Tibial nerve (tissue), 4 donors: Measurements from ENCODE around the gene BBS12. TPM values are rescaled to one million over a fixed set of nuclear protein-coding genes. Genes with fewer than 3 reads are reported as not detected.

Experiments
- DNase-seq, 2 donors: peaks; one replicate each; pipeline ENCODE4 v3.0.0-alpha.2; 2019; ENCODE audit warnings: low spot score in 2 of 2
- H3K27ac ChIP-seq, 4 donors: fragments of 200-600 bp; sonication (generic) in 3 of 4; one replicate each; pipeline ENCODE4 v1.5.1; 2017 to 2019; ENCODE audit warnings: mild to moderate bottlenecking in 1 of 4
- H3K27me3 ChIP-seq, 2 donors: fragments of 200-600 bp; sonication (generic) in 1 of 2; one replicate each; pipeline versions ENCODE4 v1.5.1 to v1.6.0; 2017 to 2019
- H3K36me3 ChIP-seq, 3 donors: fragments of 200-600 bp; sonication (generic); one replicate each; pipeline ENCODE4 v1.5.1; 2018 to 2019
- H3K4me1 ChIP-seq, 4 donors: fragments of 200-600 bp; sonication (generic) in 3 of 4; one replicate each; pipeline ENCODE4 v1.5.1; 2017 to 2019
- H3K4me3 ChIP-seq, 4 donors: fragments of 200-600 bp; sonication (generic) in 3 of 4; one replicate each; pipeline ENCODE4 v1.5.1; 2017 to 2019; ENCODE audit warnings: mild to moderate bottlenecking in 1 of 4, moderate library complexity in 1 of 4
- H3K9me3 ChIP-seq, 4 donors: fragments of 200-600 bp; sonication (generic) in 3 of 4; one replicate each; pipeline ENCODE4 v1.5.1; 2017 to 2019
- CTCF ChIP-seq, 5 experiments: fragments of 200-600 bp in 3 of 5; fragments of 450-650 bp in 2 of 5; sonication (generic) in 3 of 5; IDR thresholded peaks; one replicate each; pipeline ENCODE4 v1.5.1; 2016 to 2019; ENCODE audit warnings: antibody characterized with exemption in 5 of 5, mild to moderate bottlenecking in 3 of 5, moderate library complexity in 2 of 5
- EP300 ChIP-seq, 2 donors: sonication (generic); formaldehyde crosslinking; IDR thresholded peaks; one replicate each; pipeline ENCODE4 v1.6.1; 2017; ENCODE audit warnings: antibody characterized with exemption in 2 of 2, mild to moderate bottlenecking in 1 of 2
- POLR2A ChIP-seq, 2 donors: fragments of 450-650 bp; IDR thresholded peaks; one replicate each; pipeline ENCODE4 v1.6.1; 2017; ENCODE audit warnings: antibody characterized with exemption in 2 of 2, mild to moderate bottlenecking in 2 of 2, moderate library complexity in 2 of 2
- WGBS, 2 donors: methylation state at CpG; one replicate each; pipeline ENCODE4 v1.1.5; 2018; 5-methylcytosine and 5-hydroxymethylcytosine counted together
- total RNA-seq, 4 donors: library from RNA; depleted of rRNA; stranded (reverse); fragments of >200 nt; gene quantifications; one replicate each; pipeline ENCODE4 v1.1.0, GENCODE V29; 2016

BBS12 gene
- total RNA-seq, 4 donors from 2014 or later = 2.9 to 6.7 (median 5.3) TPM

DNA sequence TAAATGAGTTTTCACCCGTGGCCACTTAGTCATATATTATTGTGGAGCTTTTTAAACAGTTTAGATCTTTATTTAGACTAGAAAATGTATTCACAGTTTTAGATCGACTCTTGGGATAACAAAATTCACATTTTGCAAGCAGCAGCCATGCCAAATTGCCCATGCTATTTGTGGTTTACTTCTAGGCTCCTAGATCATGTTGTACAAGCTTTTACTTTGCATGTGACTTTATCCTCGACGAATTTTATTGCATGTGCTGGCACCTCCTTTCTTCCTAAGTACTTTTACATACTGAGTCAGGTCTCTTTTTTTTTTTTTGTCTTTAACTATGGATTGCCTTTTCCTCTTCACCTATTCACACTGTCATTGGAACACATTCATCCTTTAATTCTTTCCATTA is 23.2 kb downstream of the BBS12 start:
- TF ChIP-seq EP300 (IDR thresholded peaks at IDR 0.05) = no peak
- no peak for TF ChIP-seq CTCF (IDR thresholded peaks at IDR 0.05)
- TF ChIP-seq POLR2A (IDR thresholded peaks at IDR 0.05) = no peak
- Histone ChIP-seq H3K36me3 (no peaks in the 10 kb centered on the region), H3K27ac (no peak overlapping the region), H3K4me1 (peaks cover 0 to 9% (median 0%) of the 10 kb centered on the region in 4 donors), H3K9me3 (no peaks in the 10 kb centered on the region), H3K4me3 (no peak overlapping the region), H3K27me3 (no peaks in the 10 kb centered on the region)
- 27 to 32% methylated on average over 4 of the region's 4 CpGs for WGBS, 2 donors
- DNase-seq = no peak

GRCh38 chr4:122758033-122758432 is 25.5 kb downstream of the BBS12 start:
- Histone ChIP-seq H3K4me3 (no peak overlapping the region), H3K27ac (peak overlapping the region in 1 of 4 donors; percentile 33), H3K36me3 (no peaks in the 10 kb centered on the region), H3K4me1 (peaks cover 0 to 17% (median 0%) of the 10 kb centered on the region in 4 donors), H3K9me3 (no peaks in the 10 kb centered on the region), H3K27me3 (no peaks in the 10 kb centered on the region)
- DNase-seq = no peak
- WGBS, 2 donors = 26 to 30% methylated on average over 2 of the region's 2 CpGs
- no peak for TF ChIP-seq EP300 (IDR thresholded peaks at IDR 0.05)
- TF ChIP-seq POLR2A (IDR thresholded peaks at IDR 0.05) = no peak
- TF ChIP-seq CTCF (IDR thresholded peaks at IDR 0.05) = peak; percentile 57 to 77 (median 66)

GRCh38 chr4:122759639-122760310 is 27.3 kb downstream of the BBS12 start:
- no peaks in the 10 kb centered on the region for H3K36me3 ChIP-seq
- no peaks in the 10 kb centered on the region for H3K27me3 ChIP-seq
- TF ChIP-seq POLR2A (IDR thresholded peaks at IDR 0.05) (no peak), CTCF (IDR thresholded peaks at IDR 0.05) (no peak), EP300 (IDR thresholded peaks at IDR 0.05) (no peak)
- peaks cover 0 to 21% (median 0%) of the 10 kb centered on the region in 4 donors for H3K4me1 ChIP-seq
- H3K9me3 ChIP-seq = no peaks in the 10 kb centered on the region
- no peak for DNase-seq
- WGBS, 2 donors = 50 to 55% methylated on average over 3 of the region's 3 CpGs
- no peak overlapping the region for H3K4me3 ChIP-seq
- no peak overlapping the region for H3K27ac ChIP-seq

DNA sequence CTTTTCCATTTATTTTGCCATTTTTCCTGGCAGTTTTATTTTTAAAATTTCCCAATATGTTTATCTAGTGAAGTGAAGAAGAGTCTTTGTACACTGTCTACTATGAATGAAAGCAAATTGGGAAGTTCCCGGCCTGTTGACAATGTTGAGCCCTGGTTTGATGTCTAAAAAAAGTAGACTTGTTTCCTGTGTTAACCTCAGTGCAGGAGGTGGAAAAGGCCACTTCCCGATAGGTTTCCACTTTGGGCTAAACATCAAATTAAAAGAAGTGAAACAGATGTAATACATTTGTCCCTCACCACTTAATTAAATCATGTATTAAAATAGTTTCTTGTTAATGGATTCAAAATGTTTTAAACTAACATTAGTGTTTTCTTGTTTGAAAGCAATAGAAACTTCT is 30.0 kb downstream of the BBS12 start:
- Histone ChIP-seq H3K4me1 (peaks cover 0 to 20% (median 0%) of the 10 kb centered on the region in 4 donors), H3K9me3 (no peaks in the 10 kb centered on the region), H3K27me3 (no peaks in the 10 kb centered on the region), H3K4me3 (no peak overlapping the region), H3K36me3 (no peaks in the 10 kb centered on the region), H3K27ac (no peak overlapping the region)
- DNase-seq = no peak
- no peak for TF ChIP-seq POLR2A (IDR thresholded peaks at IDR 0.05)
- TF ChIP-seq EP300 (IDR thresholded peaks at IDR 0.05) = no peak
- TF ChIP-seq CTCF (IDR thresholded peaks at IDR 0.05) = no peak
- WGBS, 2 donors = 29 to 53% methylated on average over 2 of the region's 2 CpGs

DNA sequence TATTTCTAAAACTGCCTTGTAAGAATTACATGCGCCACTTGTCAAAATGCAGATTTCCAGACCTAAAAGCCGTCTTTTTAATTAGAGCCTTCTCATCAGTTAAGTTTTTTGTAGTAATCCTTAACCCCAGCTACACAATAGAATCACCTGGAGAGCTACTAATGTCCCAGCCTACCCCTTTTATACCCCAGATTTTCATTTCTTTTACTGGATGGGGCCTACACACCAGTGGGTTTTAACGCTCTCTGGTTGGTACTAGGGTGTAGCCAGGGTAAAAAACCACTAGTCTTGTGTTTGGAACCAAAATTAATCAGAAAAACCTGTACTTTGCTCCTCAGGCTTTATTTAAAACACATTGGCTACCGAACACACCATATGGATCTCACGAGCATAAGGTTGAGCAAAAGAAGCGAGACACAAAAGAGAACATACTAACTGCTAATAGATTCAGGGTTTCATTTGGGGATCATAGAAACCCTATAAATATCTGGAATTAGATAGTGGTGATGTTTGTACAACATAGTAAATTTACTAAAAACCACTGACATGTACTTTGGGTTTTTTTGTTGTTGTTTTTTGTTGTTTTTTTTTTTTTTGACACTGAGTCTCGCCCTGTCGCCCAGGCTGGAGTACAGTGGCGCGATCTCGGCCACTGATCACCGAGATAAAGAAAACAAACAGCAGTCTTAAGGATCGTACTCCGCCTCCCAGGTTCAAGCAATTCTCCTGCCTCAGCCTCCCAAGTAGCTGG is 30.6 kb downstream of the BBS12 start:
- peaks cover 0 to 14% (median 0%) of the 10 kb centered on the region in 4 donors for H3K4me1 ChIP-seq
- H3K27ac ChIP-seq = no peak overlapping the region
- DNase-seq = no peak
- H3K4me3 ChIP-seq = no peak overlapping the region
- 92 to 95% methylated on average over 14 of the region's 14 CpGs for WGBS, 2 donors
- H3K27me3 ChIP-seq = no peaks in the 10 kb centered on the region
- H3K36me3 ChIP-seq = no peaks in the 10 kb centered on the region
- TF ChIP-seq POLR2A (IDR thresholded peaks at IDR 0.05) (no peak), EP300 (IDR thresholded peaks at IDR 0.05) (no peak), CTCF (IDR thresholded peaks at IDR 0.05) (no peak)
- H3K9me3 ChIP-seq = no peaks in the 10 kb centered on the region
